Activated CD8-positive, alpha-beta memory T cell treated with anti-CD3 and anti-CD28 coated beads, Interleukin-2, amount 50 U/mL, for 48 hours (primary cell): ENCODE results near the gene MEGF8.

Source experiments
- DNase-seq: peaks from one replicate; pipeline ENCODE4 v3.0.0-alpha.2; 2020

The MEGF8 gene, protein sequence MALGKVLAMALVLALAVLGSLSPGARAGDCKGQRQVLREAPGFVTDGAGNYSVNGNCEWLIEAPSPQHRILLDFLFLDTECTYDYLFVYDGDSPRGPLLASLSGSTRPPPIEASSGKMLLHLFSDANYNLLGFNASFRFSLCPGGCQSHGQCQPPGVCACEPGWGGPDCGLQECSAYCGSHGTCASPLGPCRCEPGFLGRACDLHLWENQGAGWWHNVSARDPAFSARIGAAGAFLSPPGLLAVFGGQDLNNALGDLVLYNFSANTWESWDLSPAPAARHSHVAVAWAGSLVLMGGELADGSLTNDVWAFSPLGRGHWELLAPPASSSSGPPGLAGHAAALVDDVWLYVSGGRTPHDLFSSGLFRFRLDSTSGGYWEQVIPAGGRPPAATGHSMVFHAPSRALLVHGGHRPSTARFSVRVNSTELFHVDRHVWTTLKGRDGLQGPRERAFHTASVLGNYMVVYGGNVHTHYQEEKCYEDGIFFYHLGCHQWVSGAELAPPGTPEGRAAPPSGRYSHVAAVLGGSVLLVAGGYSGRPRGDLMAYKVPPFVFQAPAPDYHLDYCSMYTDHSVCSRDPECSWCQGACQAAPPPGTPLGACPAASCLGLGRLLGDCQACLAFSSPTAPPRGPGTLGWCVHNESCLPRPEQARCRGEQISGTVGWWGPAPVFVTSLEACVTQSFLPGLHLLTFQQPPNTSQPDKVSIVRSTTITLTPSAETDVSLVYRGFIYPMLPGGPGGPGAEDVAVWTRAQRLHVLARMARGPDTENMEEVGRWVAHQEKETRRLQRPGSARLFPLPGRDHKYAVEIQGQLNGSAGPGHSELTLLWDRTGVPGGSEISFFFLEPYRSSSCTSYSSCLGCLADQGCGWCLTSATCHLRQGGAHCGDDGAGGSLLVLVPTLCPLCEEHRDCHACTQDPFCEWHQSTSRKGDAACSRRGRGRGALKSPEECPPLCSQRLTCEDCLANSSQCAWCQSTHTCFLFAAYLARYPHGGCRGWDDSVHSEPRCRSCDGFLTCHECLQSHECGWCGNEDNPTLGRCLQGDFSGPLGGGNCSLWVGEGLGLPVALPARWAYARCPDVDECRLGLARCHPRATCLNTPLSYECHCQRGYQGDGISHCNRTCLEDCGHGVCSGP (N-terminal part only)

GRCh38 chr19:42325308-42325895 lies at the start of gene MEGF8:
Gene MEGF8, plus strand, starts transcription at chr19:42325635. Its CDS starts 609 bp downstream, at chr19:42326244.
- DNase-seq: peak; percentile 96

DNA sequence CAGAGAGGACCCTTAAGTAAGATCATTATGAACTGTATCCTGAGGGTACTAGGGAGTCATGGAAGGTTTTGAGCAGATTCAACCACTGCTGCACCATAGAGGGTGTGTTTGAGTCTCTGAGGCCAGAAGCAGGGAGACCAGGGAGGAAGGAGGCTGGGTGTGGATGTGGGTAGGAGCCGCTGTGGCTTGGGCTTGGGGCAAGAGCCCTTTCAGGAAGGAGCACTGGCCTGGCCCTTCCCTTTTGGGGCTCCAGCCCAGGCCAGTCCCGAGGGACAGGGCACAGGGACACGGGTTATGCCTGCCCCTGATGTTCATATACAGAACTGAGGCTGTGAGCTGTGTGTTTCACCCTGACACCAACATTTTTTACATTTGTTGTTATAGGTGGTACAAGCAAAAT lies 49.2 kb upstream of the MEGF8 start:
- DNase-seq: no peak

DNA sequence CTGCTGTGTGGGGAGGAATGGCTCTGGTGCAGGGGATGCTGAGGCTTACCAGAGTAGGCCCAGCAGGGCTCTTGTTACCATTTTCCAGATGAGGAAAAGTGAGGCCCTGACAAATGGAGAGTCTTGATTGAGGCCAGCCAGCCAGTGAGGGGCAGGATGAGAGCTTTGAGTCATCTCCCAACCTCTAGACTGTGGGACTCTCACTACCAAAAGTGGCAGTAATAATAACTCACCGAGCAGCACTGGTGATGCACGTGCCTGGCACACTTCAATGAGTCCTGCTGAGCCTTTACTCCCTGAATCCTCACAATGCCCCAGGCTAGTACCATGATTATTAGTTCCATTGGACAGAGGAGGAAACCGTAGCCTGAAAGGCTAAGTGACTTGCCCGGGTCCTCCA lies 48.6 kb upstream of the MEGF8 start:
- DNase-seq: no peak

DNA sequence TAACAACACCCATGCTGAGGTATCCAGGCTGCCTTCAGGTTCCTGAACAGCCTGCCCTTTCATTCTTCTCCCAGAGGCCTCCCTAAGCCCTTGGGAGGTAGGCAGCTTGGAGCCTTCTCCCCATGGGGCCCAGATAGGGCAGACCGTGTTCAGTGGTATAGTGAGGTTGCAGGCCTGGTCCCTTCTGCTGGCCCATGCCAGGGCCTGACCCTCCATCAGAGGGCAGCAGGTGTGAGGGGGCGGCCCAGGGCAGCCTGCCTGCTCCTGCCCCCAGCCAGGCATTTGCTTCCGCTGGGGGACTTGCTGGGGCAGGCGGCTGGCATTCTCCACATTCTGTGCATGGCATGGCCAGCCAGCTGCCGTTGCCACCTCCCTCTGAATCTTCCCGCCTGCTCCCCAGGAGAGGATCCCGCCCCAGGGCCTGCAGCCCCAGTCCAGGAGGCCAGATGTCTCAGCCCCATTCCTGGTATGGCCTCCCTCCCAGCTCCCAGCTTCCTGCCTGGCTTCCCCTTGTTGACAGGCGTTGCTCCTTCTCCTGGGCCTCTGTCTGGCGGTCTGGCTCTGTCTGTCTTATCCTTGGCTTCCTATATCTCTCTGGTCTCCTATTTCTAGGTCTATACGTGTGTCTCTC lies 47.5 kb upstream of the MEGF8 start:
- no peak for DNase-seq

GRCh38 chr19:42278452-42279154 lies 46.8 kb upstream of the MEGF8 start:
- DNase-seq: no peak

GRCh38 chr19:42279155-42279901 lies 46.1 kb upstream of the MEGF8 start:
- peak; percentile 50 for DNase-seq

DNA sequence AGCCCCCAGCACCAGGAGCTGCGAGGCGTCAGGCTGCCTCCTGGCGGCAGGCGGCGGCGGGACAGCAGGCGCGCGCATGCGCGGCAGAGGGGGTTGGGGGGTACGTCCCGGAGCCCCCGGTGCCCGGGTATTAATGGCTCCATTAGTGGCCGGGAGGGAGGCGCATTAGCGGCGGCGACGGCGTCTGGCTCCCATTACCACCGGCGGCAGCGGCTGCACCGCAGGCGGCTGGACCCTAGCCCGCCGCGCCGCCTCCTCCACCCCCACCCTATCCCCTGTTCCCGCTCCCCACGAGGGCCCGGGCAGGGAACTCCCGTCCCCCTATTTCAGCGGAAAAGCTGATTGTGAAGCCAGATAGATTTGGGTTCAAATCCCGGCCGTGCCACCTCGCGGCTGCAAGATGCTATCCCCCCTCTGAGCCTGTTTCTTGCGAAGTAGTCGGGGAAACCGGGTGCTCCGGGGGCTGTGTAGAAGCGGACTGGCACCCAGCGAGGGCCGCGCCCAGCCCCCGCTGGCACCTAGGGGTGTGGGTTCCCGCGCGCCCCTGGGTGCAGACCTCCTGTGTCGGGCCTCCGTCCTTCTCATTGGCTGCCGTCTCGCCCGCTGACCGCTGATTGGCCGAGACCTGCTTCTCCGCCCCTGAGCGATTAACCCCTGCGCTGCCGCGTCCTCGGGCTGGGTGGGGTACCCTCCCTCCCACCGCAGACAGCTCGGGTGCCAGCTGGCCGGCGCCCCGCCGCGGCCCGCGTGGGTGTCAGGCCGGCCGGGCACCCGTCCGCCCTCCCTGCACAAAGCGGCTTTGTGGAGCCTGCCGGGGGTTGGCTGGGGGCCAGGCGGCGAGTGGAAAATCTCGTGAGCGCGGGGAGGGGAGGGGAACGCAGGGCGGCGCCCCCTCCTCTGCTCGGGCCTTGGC lies 45.3 kb upstream of the MEGF8 start:
- DNase-seq: peak; percentile 95

- DNase-seq: no peak
Measured at GRCh38 chr19:42280815-42281145, 44.7 kb upstream of the MEGF8 start.

- peak; percentile 73 for DNase-seq
Measured at GRCh38 chr19:42281146-42281826, 44.1 kb upstream of the MEGF8 start.

- DNase-seq: no peak
Measured at GRCh38 chr19:42281827-42282762, 43.3 kb upstream of the MEGF8 start.

- DNase-seq: no peak
Measured at GRCh38 chr19:42282819-42283187, 42.6 kb upstream of the MEGF8 start.

DNA sequence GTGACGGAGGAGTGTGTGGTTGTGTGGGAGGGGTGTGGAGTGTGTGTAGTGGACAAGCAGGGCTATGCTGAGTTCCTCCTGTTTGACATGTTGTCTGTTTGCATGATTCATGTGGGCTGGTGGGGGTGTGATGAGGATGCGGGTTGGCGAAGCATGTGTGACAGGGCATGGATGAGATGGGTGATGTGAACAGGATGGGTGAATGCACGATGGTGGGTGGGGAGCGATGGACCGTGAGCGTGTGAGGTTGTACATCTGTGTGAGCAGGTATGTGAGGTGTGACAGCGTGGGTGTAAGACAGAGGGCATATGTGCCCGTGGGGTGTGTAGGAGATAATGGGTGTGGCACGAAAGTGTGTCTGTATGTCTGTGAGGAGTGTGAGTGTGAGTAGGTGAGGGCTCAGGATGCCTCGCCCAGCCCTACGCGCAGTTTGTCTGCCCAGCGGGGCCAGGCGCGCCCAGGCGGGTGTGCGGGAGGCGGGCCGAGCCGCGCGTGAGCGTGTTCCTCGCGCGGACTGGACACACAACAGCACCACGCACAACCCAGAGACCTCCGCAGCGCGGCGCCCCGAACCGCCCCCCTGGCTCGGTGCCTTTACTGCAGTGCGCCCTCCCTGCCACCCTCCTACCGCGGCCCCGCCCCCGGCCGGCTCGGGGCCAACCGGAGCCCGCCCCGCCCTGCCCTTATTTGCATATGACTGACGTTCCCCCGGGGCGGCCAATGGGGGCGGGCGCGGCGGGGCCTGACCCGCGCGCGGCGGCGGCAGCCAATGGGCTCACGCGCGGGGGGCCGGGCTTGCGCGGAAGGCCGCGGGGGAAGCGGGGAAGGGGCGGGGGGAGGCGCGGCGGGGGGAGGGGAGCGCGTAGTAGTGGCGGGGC lies 42.0 kb upstream of the MEGF8 start:
- DNase-seq: peak; percentile 96

- peak; percentile 88 for DNase-seq
Measured at GRCh38 chr19:42284066-42284501, 41.4 kb upstream of the MEGF8 start.

DNA sequence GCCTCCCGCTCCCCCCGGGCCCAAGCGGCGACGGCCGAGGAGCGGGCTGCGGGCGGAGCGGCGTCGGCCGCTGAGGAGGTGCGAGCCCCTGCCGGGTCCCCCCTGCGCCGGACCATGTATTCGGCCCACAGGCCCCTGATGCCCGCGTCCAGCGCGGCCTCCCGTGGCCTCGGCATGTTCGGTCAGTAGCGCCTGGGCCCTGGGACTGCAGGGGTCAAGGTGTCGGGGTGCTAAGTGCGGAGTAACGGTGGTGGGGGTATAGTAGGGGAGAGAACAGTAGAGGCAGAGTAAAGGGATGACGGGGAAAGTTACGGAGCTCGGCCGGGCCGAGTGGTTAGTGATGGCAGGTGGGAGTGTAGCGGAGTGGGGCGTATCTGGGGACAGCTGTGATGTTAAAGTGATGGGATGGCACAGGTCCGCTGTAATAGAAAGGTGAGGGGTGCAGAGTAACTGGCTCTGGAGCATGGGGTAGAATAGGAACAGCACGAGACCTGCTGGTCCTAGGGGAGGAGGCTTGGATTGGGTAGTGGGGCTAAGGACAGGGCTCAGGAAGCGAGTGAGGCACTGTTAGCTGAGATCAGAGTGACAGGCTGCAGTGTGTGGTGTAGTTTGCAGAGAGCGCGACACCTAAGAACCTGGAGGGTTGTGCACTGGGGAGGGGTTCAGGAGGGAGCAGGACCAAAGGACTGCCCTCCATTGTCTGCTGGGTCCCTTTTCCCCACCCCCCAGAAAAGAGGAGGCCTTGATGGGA lies 40.7 kb upstream of the MEGF8 start:
- peak; percentile 69 for DNase-seq

- DNase-seq: no peak
Measured at GRCh38 chr19:42285541-42285941, 39.9 kb upstream of the MEGF8 start.

GRCh38 chr19:42285988-42286348 lies 39.5 kb upstream of the MEGF8 start:
- no peak for DNase-seq
